Measurements from ENCODE around the gene TMED4. TPM values are rescaled to one million over a fixed set of nuclear protein-coding genes. Genes with fewer than 3 reads are reported as not detected.

TMED4 gene
- total RNA-seq, 1 donor, result 90.1 TPM

DNA sequence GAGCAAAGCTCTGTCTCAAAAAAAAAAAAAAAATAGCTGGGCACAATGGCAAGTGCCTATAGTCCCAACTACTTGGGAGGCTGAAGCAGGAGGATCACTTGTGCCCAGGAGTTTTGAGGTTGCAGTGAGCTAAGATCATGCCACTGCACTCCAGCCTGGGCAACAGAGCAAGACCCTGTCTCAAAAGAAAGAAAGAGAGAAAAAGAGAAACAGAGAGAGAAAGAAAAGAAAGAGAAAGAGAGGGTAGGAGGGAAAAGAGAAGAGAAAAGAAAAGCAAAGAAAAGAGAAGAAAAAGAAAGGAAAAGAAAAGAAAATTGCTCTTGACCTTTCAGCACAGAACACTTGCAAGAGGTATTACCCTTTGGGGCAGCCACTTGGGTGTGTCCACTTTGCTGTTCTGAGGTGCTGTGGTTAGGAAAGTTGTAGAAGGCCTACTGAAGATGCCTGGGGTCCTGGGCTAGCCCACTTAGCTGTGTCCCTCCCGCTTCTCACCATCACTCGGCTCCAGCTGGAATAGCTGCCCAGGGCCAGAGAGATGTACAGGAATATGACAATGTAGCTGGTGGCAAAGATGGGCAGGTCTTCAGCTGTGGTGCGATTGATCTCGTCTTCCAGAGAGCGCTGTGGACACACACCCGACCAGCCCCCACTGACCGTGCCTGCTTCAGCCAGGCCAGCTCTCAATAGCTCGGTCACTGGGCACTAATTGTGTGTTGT lies 46.5 kb downstream of the TMED4 start:
- TF ChIP-seq, protein P1, sequence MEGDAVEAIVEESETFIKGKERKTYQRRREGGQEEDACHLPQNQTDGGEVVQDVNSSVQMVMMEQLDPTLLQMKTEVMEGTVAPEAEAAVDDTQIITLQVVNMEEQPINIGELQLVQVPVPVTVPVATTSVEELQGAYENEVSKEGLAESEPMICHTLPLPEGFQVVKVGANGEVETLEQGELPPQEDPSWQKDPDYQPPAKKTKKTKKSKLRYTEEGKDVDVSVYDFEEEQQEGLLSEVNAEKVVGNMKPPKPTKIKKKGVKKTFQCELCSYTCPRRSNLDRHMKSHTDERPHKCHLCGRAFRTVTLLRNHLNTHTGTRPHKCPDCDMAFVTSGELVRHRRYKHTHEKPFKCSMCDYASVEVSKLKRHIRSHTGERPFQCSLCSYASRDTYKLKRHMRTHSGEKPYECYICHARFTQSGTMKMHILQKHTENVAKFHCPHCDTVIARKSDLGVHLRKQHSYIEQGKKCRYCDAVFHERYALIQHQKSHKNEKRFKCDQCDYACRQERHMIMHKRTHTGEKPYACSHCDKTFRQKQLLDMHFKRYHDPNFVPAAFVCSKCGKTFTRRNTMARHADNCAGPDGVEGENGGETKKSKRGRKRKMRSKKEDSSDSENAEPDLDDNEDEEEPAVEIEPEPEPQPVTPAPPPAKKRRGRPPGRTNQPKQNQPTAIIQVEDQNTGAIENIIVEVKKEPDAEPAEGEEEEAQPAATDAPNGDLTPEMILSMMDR (IDR thresholded peaks at IDR 0.05; ENCODE audit: extremely low read depth, low read depth, low read length), result no peak
- peak; percentile 58 for DNase-seq (ENCODE audit: insufficient read length, low spot score, missing footprints)
- H3K36me3 ChIP-seq (ENCODE audit: insufficient read depth, low read length), result no peaks in the 10 kb centered on the region
- no peaks in the 10 kb centered on the region for H3K79me2 ChIP-seq (ENCODE audit: insufficient read depth, low read length)
- no peaks in the 10 kb centered on the region for H3K27me3 ChIP-seq (ENCODE audit: insufficient read depth, low read length)
- no peak overlapping the region for H3K4me3 ChIP-seq (ENCODE audit: insufficient read depth, low read length)
- H2AFZ ChIP-seq (ENCODE audit: low read length), result no peak overlapping the region
- H3K4me1 ChIP-seq (ENCODE audit: insufficient read depth, low read length), result no peaks in the 10 kb centered on the region
- H4K20me1 ChIP-seq (ENCODE audit: insufficient read depth, low read length), result peaks cover 3% of the 10 kb centered on the region
- no peak overlapping the region for H3K27ac ChIP-seq (ENCODE audit: low read depth, low read length)
- H3K4me2 ChIP-seq (ENCODE audit: insufficient read depth, low read length), result no peak overlapping the region
- no peaks in the 10 kb centered on the region for H3K9me3 ChIP-seq (ENCODE audit: low read depth, low read length)

DNA sequence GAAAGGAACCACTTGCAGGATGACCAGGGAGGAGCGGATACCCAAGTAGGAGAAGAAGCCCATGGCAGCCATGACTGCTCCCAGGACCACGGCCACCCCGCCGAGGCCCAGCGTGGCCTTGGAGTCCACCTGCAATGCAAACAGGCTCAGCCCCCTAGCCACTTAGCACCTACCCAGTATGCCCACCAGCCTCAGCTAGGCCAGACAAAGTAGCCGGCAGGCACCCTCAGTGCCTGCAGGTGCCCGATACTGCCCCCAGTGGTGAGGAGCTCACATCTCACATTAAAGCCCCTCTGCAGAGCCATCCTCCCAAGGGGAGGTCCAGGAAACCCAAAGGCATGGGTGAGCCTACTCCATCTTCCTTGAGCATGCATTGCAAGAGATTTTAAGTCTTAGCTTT lies 47.5 kb downstream of the TMED4 start:
- H2AFZ ChIP-seq (ENCODE audit: low read length), result no peak overlapping the region
- TF ChIP-seq, protein P1 (IDR thresholded peaks at IDR 0.05; ENCODE audit: extremely low read depth, low read depth, low read length), result peak; percentile 65

DNA sequence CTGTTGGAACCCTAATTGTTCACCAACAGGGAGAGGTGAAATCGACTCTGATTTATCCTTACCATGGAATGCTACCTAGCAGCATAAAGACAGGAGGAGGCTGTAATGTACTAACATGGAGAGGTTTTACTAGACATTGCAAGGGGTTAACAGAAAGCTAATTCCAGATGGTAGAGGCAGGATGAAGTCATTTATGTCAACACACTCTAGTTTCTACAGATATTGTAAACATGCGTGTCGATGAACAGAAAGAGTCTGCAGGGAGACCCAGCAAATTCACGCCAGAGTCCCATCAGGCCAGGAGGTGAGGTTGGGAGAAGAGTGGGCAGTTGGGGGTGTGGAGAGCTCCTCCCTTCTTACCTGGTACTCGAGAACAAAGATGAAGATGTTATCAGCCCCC lies 47.9 kb downstream of the TMED4 start:
- Histone ChIP-seq H3K27ac (ENCODE audit: low read depth, low read length) (no peak overlapping the region), H3K27me3 (ENCODE audit: insufficient read depth, low read length) (no peaks in the 10 kb centered on the region), H3K4me1 (ENCODE audit: insufficient read depth, low read length) (no peaks in the 10 kb centered on the region), H3K4me3 (ENCODE audit: insufficient read depth, low read length) (no peak overlapping the region), H3K9me3 (ENCODE audit: low read depth, low read length) (no peaks in the 10 kb centered on the region), H3K36me3 (ENCODE audit: insufficient read depth, low read length) (no peaks in the 10 kb centered on the region), H4K20me1 (ENCODE audit: insufficient read depth, low read length) (peaks cover 3% of the 10 kb centered on the region), H2AFZ (ENCODE audit: low read length) (peak overlapping the region; percentile 47), H3K79me2 (ENCODE audit: insufficient read depth, low read length) (no peaks in the 10 kb centered on the region), H3K4me2 (ENCODE audit: insufficient read depth, low read length) (no peak overlapping the region)
- TF ChIP-seq, protein P1 (IDR thresholded peaks at IDR 0.05; ENCODE audit: extremely low read depth, low read depth, low read length), result no peak
- peak; percentile 61 for DNase-seq (ENCODE audit: insufficient read length, low spot score, missing footprints)

More for the DNA sequence above, 47.5 kb downstream of the TMED4 start:
- no peaks in the 10 kb centered on the region for H3K27me3 ChIP-seq (ENCODE audit: insufficient read depth, low read length)
- H3K36me3 ChIP-seq (ENCODE audit: insufficient read depth, low read length), result no peaks in the 10 kb centered on the region
- H3K27ac ChIP-seq (ENCODE audit: low read depth, low read length), result no peak overlapping the region
- no peaks in the 10 kb centered on the region for H3K79me2 ChIP-seq (ENCODE audit: insufficient read depth, low read length)
- no peak overlapping the region for H3K4me3 ChIP-seq (ENCODE audit: insufficient read depth, low read length)
- no peak overlapping the region for H3K4me2 ChIP-seq (ENCODE audit: insufficient read depth, low read length)
- H3K9me3 ChIP-seq (ENCODE audit: low read depth, low read length), result no peaks in the 10 kb centered on the region
- H3K4me1 ChIP-seq (ENCODE audit: insufficient read depth, low read length), result no peaks in the 10 kb centered on the region
- peak; percentile 92 for DNase-seq (ENCODE audit: insufficient read length, low spot score, missing footprints)
- peaks cover 3% of the 10 kb centered on the region for H4K20me1 ChIP-seq (ENCODE audit: insufficient read depth, low read length)

DNA sequence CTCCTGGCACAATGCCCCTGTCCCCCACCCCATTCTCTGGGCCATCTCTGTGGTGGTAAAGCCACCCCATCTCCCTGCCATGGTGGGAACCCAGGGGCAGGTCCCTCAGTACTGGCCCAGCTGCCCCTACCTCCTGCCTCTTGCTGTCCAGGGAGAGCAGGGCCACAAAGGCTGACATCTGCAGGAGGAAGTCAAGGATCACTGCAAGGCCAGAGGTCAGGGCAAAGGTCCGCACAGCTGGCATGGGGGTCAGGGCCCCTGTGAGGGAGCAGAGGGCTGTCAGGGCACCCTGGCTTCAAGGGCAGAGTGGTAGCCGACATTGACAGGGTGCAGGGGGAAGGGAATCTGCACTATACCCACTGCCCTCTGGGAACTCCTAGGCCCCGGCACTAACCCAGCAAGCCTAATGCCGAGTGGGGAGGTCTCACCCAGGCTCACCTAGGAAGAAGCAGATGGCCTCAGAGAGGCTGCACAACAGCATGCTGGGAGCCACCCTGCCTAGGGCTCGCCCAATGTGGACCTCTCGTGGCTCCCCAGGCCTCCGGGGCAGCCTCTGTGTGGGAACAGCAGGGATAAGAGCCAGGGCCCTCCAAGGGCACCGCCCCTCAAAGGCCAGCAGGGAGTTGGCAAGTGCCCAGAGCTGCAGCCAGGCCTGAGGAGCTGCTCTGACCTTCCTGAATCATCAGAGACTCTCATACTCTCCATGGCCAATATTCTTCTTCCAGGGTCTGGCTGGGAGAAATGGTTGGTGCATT lies 48.6 kb downstream of the TMED4 start:
- H3K36me3 ChIP-seq (ENCODE audit: insufficient read depth, low read length), result no peaks in the 10 kb centered on the region
- no peak overlapping the region for H3K27ac ChIP-seq (ENCODE audit: low read depth, low read length)
- H3K4me1 ChIP-seq (ENCODE audit: insufficient read depth, low read length), result no peaks in the 10 kb centered on the region
- no peak overlapping the region for H3K4me2 ChIP-seq (ENCODE audit: insufficient read depth, low read length)
- no peak overlapping the region for H3K4me3 ChIP-seq (ENCODE audit: insufficient read depth, low read length)
- no peaks in the 10 kb centered on the region for H3K9me3 ChIP-seq (ENCODE audit: low read depth, low read length)
- H3K79me2 ChIP-seq (ENCODE audit: insufficient read depth, low read length), result no peaks in the 10 kb centered on the region
- H4K20me1 ChIP-seq (ENCODE audit: insufficient read depth, low read length), result peaks cover 3% of the 10 kb centered on the region
- H3K27me3 ChIP-seq (ENCODE audit: insufficient read depth, low read length), result no peaks in the 10 kb centered on the region
- DNase-seq (ENCODE audit: insufficient read length, low spot score, missing footprints), result peak; percentile 89
- TF ChIP-seq, protein P1 (IDR thresholded peaks at IDR 0.05; ENCODE audit: extremely low read depth, low read depth, low read length), result no peak
- H2AFZ ChIP-seq (ENCODE audit: low read length), result peak overlapping the region; percentile 47

All from osteoblast (primary cell).